Measurements from ENCODE around the gene NCOR2. TPM values are rescaled to one million over a fixed set of nuclear protein-coding genes. Genes with fewer than 3 reads are reported as not detected.

The NCOR2 gene
- total RNA-seq, 1 experiment from 2014 or later: 326 TPM

GRCh38 chr12:124601706-124602105, 34.3 kb upstream of the NCOR2 start:
- Mint-ChIP-seq H3K4me3 (no peak overlapping the region), H3K27ac (no peak overlapping the region), H3K4me1 (peaks cover 10% of the 10 kb centered on the region; the same call in 1 of the 2 replicates), H3K36me3 (no peaks in the 10 kb centered on the region; the same call in 1 of the 2 replicates), H3K9me3 (peaks cover 16% of the 10 kb centered on the region), H3K27me3 (ENCODE audit: low read depth) (peaks cover 3% of the 10 kb centered on the region; the same call in 1 of the 2 replicates)
- DNase-seq (ENCODE audit: low spot score) (no peak), ATAC-seq (no peak)
- POLR2A ChIA-PET: no interaction called here
- TF ChIP-seq NR3C1 (CRISPR knock-in tag; conservative IDR thresholded peaks at IDR 0.05; ENCODE audit: low read depth) (no peak), GABPB1 (CRISPR knock-in tag; IDR thresholded peaks at IDR 0.05) (no peak), OVOL2 (CRISPR knock-in tag; IDR thresholded peaks at IDR 0.05; ENCODE audit: borderline replicate concordance) (no peak), ARID4B (CRISPR knock-in tag; IDR thresholded peaks at IDR 0.05; ENCODE audit: borderline replicate concordance) (no peak), TEAD1 (CRISPR knock-in tag; IDR thresholded peaks at IDR 0.05) (no peak), SMAD3 (CRISPR knock-in tag; IDR thresholded peaks at IDR 0.05; ENCODE audit: borderline replicate concordance) (no peak), ZNF416 (CRISPR knock-in tag; IDR thresholded peaks at IDR 0.05) (no peak), AFF4 (CRISPR knock-in tag; IDR thresholded peaks at IDR 0.05; ENCODE audit: borderline replicate concordance) (no peak), ZNF532 (CRISPR knock-in tag; IDR thresholded peaks at IDR 0.05; ENCODE audit: borderline replicate concordance) (no peak), NR2C2 (CRISPR knock-in tag; IDR thresholded peaks at IDR 0.05) (no peak), SMAD4 (CRISPR knock-in tag; IDR thresholded peaks at IDR 0.05) (no peak), SOX15 (CRISPR knock-in tag; IDR thresholded peaks at IDR 0.05) (no peak), FOXP1 (CRISPR knock-in tag; IDR thresholded peaks at IDR 0.05; ENCODE audit: borderline replicate concordance) (no peak), EMX1 (CRISPR knock-in tag; IDR thresholded peaks at IDR 0.05) (no peak), KAT7 (CRISPR knock-in tag; IDR thresholded peaks at IDR 0.05; ENCODE audit: borderline replicate concordance) (no peak), USF1 (CRISPR knock-in tag; IDR thresholded peaks at IDR 0.05) (no peak), MLX (CRISPR knock-in tag; IDR thresholded peaks at IDR 0.05) (no peak), ZMAT4 (CRISPR knock-in tag; IDR thresholded peaks at IDR 0.05) (no peak), NR1H2 (CRISPR knock-in tag; IDR thresholded peaks at IDR 0.05) (no peak)
- CTCF ChIA-PET: no interaction called here

All from WTC11 (cell line).